AG08395 (cell line): ENCODE data around the gene THSD8.

Source experiments
- DNase-seq: peaks from one replicate; pipeline ENCODE4 v3.0.0; 2012; ENCODE audit warnings: mixed read lengths, low spot score

Gene THSD8

GRCh38 chr19:12801466-12802266 lies at the start of gene THSD8, which contains the start of gene PRDX2:
Gene THSD8 (plus strand): TSS chr19:12802069. CDS start chr19:12802072, 3 bp downstream.
Gene PRDX2 (minus strand): TSS chr19:12801800. CDS start chr19:12801261, 539 bp downstream.
- DNase-seq, result peak; percentile 73

GRCh38 chr19:12754465-12755196 lies 47.2 kb upstream of the THSD8 start:
- DNase-seq, result no peak

GRCh38 chr19:12756150-12756883 lies 45.6 kb upstream of the THSD8 start:
- DNase-seq, result no peak

GRCh38 chr19:12757544-12758274 lies 44.2 kb upstream of the THSD8 start:
- peak; percentile 87 for DNase-seq

- DNase-seq, result no peak
Observed at GRCh38 chr19:12759686-12760085, 42.2 kb upstream of the THSD8 start.

GRCh38 chr19:12763100-12763499 lies 38.8 kb upstream of the THSD8 start:
- DNase-seq, result no peak

- no peak for DNase-seq
Observed at GRCh38 chr19:12764698-12765097, 37.2 kb upstream of the THSD8 start.

GRCh38 chr19:12766051-12766521 lies 35.8 kb upstream of the THSD8 start:
- DNase-seq, result peak; percentile 64

GRCh38 chr19:12767150-12767549 lies 34.7 kb upstream of the THSD8 start:
- DNase-seq, result no peak

- DNase-seq, result no peak
Observed at GRCh38 chr19:12767666-12768065, 34.2 kb upstream of the THSD8 start.

GRCh38 chr19:12769689-12770088 lies 32.2 kb upstream of the THSD8 start:
- DNase-seq, result no peak

- DNase-seq, result no peak
Observed at GRCh38 chr19:12770922-12771321, 30.9 kb upstream of the THSD8 start.

- no peak for DNase-seq
Observed at GRCh38 chr19:12772323-12772722, 29.5 kb upstream of the THSD8 start.

GRCh38 chr19:12773571-12773970 lies 28.3 kb upstream of the THSD8 start:
- peak; percentile 72 for DNase-seq

GRCh38 chr19:12774588-12775555 lies 27.0 kb upstream of the THSD8 start, which contains the start of gene HOOK2:
Gene HOOK2 (minus strand): TSS chr19:12775552. CDS start chr19:12775449, 103 bp downstream.
- DNase-seq, result no peak

- DNase-seq, result peak; percentile 75
Observed at GRCh38 chr19:12777217-12778016, 24.5 kb upstream of the THSD8 start.

GRCh38 chr19:12778017-12778904 lies 23.6 kb upstream of the THSD8 start:
- DNase-seq, result peak; percentile 66

- DNase-seq, result no peak
Observed at GRCh38 chr19:12778905-12779161, 23.0 kb upstream of the THSD8 start.
